ENCODE results near the gene GSC. TPM values are rescaled to one million over a fixed set of nuclear protein-coding genes. Genes with fewer than 3 reads are reported as not detected.

The GSC gene
- total and polyA plus RNA-seq, 2 donors (not counting 1 experiment from before 2014, with no cell fraction given): not detected

GRCh38 chr14:94751956-94752355 lies 18.0 kb downstream of the GSC start:
- H3K27me3 Mint-ChIP-seq: peaks cover 9% of the 10 kb centered on the region
- Histone ChIP-seq H3K4me1 (ENCODE audit: control insufficient read depth in 2 of 2, insufficient read depth in 2 of 2, low read length in 2 of 2) (no peaks in the 10 kb centered on the region), H3K27me3 (replicated peaks in 1 of 4; ENCODE audit: control extremely low read depth in 1 of 4, control insufficient read depth in 3 of 4, insufficient read depth in 4 of 4, low read length in 3 of 4) (peaks cover 0 to 2% (median 0%) of the 10 kb centered on the region in 4 experiments), H3K4me2 (replicated peaks; ENCODE audit: low read depth, low read length, poor library complexity, severe bottlenecking) (no peak overlapping the region), H4K20me1 (ENCODE audit: control insufficient read depth, insufficient read depth, low read length, poor library complexity, severe bottlenecking) (no peaks in the 10 kb centered on the region), H2AFZ (ENCODE audit: insufficient read depth, low read depth, low read length, poor library complexity, severe bottlenecking) (no peak overlapping the region), H3K9ac (ENCODE audit: low read length) (no peak overlapping the region), H3K27ac (ENCODE audit: low read length in 2 of 2) (no peak overlapping the region), H3K79me2 (ENCODE audit: control insufficient read depth, insufficient read depth, low read length) (no peaks in the 10 kb centered on the region), H3K4me3 (ENCODE audit: control extremely low read depth in 1 of 5, extremely low read depth in 1 of 5, insufficient read depth in 1 of 5, low read depth in 2 of 5, low read length in 4 of 5) (no peak overlapping the region), H3K9me3 (ENCODE audit: control extremely low read depth in 1 of 3, control insufficient read depth in 2 of 3, insufficient read depth in 1 of 3, low read length in 2 of 3) (no peaks in the 10 kb centered on the region), H3K36me3 (replicated peaks in 1 of 2; ENCODE audit: control extremely low read depth in 1 of 2, control insufficient read depth in 1 of 2, extremely low read depth in 1 of 2, insufficient read depth in 2 of 2, low read length in 1 of 2) (no peaks in the 10 kb centered on the region)
- CTCF ChIA-PET: no interaction called here
- H3K27ac Mint-ChIP-seq: no peak overlapping the region
- H3K4me3 Mint-ChIP-seq: no peak overlapping the region
- 78% methylated on average over 3 of the region's 4 CpGs for WGBS (ENCODE audit: insufficient coverage)
- H3K9me3 Mint-ChIP-seq (ENCODE audit: insufficient read depth): no peaks in the 10 kb centered on the region
- POLR2A ChIA-PET: no interaction called here
- TF ChIP-seq EZH2 (IDR thresholded peaks at IDR 0.05; ENCODE audit: borderline replicate concordance, insufficient read depth, low read depth, low read length, poor library complexity, severe bottlenecking): no peak
- TF ChIP-seq, protein P1, sequence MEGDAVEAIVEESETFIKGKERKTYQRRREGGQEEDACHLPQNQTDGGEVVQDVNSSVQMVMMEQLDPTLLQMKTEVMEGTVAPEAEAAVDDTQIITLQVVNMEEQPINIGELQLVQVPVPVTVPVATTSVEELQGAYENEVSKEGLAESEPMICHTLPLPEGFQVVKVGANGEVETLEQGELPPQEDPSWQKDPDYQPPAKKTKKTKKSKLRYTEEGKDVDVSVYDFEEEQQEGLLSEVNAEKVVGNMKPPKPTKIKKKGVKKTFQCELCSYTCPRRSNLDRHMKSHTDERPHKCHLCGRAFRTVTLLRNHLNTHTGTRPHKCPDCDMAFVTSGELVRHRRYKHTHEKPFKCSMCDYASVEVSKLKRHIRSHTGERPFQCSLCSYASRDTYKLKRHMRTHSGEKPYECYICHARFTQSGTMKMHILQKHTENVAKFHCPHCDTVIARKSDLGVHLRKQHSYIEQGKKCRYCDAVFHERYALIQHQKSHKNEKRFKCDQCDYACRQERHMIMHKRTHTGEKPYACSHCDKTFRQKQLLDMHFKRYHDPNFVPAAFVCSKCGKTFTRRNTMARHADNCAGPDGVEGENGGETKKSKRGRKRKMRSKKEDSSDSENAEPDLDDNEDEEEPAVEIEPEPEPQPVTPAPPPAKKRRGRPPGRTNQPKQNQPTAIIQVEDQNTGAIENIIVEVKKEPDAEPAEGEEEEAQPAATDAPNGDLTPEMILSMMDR (IDR thresholded peaks at IDR 0.05): no peak
- no peak for ATAC-seq (ENCODE audit: low read depth)
- no peak for DNase-seq
- no peaks in the 10 kb centered on the region for H3K4me1 Mint-ChIP-seq
- intact Hi-C loops (cut with micrococcal nuclease): no loop called here

DNA sequence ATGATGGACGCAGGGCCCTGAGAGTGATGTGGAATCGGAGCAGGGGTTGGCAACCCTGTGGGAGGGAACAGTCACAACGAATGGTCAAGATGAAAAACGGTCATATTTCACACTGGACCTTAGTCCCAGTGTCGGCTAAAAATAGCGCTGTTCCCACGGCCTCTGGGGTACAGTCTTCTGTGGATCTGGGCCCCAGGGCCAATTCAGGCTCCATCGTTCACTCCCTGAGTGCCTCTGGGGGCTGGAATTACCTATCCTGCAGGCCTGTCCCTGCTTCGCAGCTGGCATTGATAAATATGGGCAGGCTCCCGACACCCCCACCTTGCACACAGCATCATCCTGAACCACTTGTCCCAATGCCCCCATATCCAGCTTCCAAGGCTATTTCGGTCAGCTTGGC lies 18.6 kb downstream of the GSC start:
- CTCF ChIA-PET: no interaction called here
- Mint-ChIP-seq H3K4me3 (no peak overlapping the region), H3K27me3 (peaks cover 9% of the 10 kb centered on the region), H3K9me3 (ENCODE audit: insufficient read depth) (no peaks in the 10 kb centered on the region), H3K4me1 (no peaks in the 10 kb centered on the region), H3K27ac (no peak overlapping the region)
- Histone ChIP-seq H2AFZ (ENCODE audit: insufficient read depth, low read depth, low read length, poor library complexity, severe bottlenecking) (no peak overlapping the region), H3K4me2 (replicated peaks; ENCODE audit: low read depth, low read length, poor library complexity, severe bottlenecking) (no peak overlapping the region), H4K20me1 (ENCODE audit: control insufficient read depth, insufficient read depth, low read length, poor library complexity, severe bottlenecking) (no peaks in the 10 kb centered on the region), H3K27ac (ENCODE audit: low read length in 2 of 2) (no peak overlapping the region), H3K4me1 (ENCODE audit: control insufficient read depth in 2 of 2, insufficient read depth in 2 of 2, low read length in 2 of 2) (no peaks in the 10 kb centered on the region), H3K9me3 (ENCODE audit: control extremely low read depth in 1 of 3, control insufficient read depth in 2 of 3, insufficient read depth in 1 of 3, low read length in 2 of 3) (no peaks in the 10 kb centered on the region), H3K27me3 (replicated peaks in 1 of 4; ENCODE audit: control extremely low read depth in 1 of 4, control insufficient read depth in 3 of 4, insufficient read depth in 4 of 4, low read length in 3 of 4) (peaks cover 0 to 2% (median 0%) of the 10 kb centered on the region in 4 experiments), H3K36me3 (replicated peaks in 1 of 2; ENCODE audit: control extremely low read depth in 1 of 2, control insufficient read depth in 1 of 2, extremely low read depth in 1 of 2, insufficient read depth in 2 of 2, low read length in 1 of 2) (no peaks in the 10 kb centered on the region), H3K9ac (ENCODE audit: low read length) (no peak overlapping the region), H3K4me3 (ENCODE audit: control extremely low read depth in 1 of 5, extremely low read depth in 1 of 5, insufficient read depth in 1 of 5, low read depth in 2 of 5, low read length in 4 of 5) (no peak overlapping the region), H3K79me2 (ENCODE audit: control insufficient read depth, insufficient read depth, low read length) (no peaks in the 10 kb centered on the region)
- ATAC-seq (ENCODE audit: low read depth) (no peak), DNase-seq (no peak)
- WGBS (ENCODE audit: insufficient coverage): 77% methylated on average over 8 of the region's 11 CpGs
- TF ChIP-seq EZH2 (IDR thresholded peaks at IDR 0.05; ENCODE audit: borderline replicate concordance, insufficient read depth, low read depth, low read length, poor library complexity, severe bottlenecking): no peak
- TF ChIP-seq, protein P1 (IDR thresholded peaks at IDR 0.05): no peak
- POLR2A ChIA-PET: no interaction called here
- intact Hi-C loops (cut with micrococcal nuclease): no loop called here

Data from B cell (primary cell).